Esophagus muscularis mucosa (tissue), 4 donors: Measurements from ENCODE around the gene KRTAP5-4. TPM values are rescaled to one million over a fixed set of nuclear protein-coding genes. Genes with fewer than 3 reads are reported as not detected.

Experiments
- DNase-seq: peaks from one replicate; pipeline ENCODE4 v3.0.0-alpha.2; 2017; ENCODE audit errors: extremely low spot score
- H3K27ac ChIP-seq, 4 donors: fragments of 200-600 bp; sonication (generic); replicated peaks in 1 of 4; 1 replicate in 3 of 4; 2 replicates in 1 of 4; pipeline ENCODE4 v1.5.1; 2016 to 2019; ENCODE audit warnings: mild to moderate bottlenecking in 1 of 4
- H3K27me3 ChIP-seq, 4 donors: fragments of 200-600 bp; sonication (generic); one replicate each; pipeline versions ENCODE4 v1.5.1 to v1.6.0; 2016 to 2019
- H3K36me3 ChIP-seq, 4 donors: fragments of 200-600 bp; sonication (generic); one replicate each; pipeline ENCODE4 v1.5.1; 2016 to 2019
- H3K4me1 ChIP-seq, 4 donors: fragments of 200-600 bp; sonication (generic); one replicate each; pipeline ENCODE4 v1.5.1; 2016 to 2019
- H3K4me3 ChIP-seq, 4 donors: fragments of 200-600 bp; sonication (generic); 1 replicate in 2 of 4; 2 replicates in 2 of 4; pipeline ENCODE4 v1.5.1; 2016 to 2019; ENCODE audit warnings: mild to moderate bottlenecking in 4 of 4, moderate library complexity in 1 of 4
- H3K9me3 ChIP-seq, 4 donors: fragments of 200-600 bp; sonication (generic); 1 replicate in 3 of 4; 2 replicates in 1 of 4; pipeline ENCODE4 v1.5.1; 2016 to 2019
- CTCF ChIP-seq, 3 experiments: fragments of 200-600 bp in 2 of 3; fragments of 450-650 bp in 1 of 3; sonication (generic) in 2 of 3; IDR thresholded peaks; one replicate each; pipeline ENCODE4 v1.5.1; 2017 to 2019; ENCODE audit warnings: antibody characterized with exemption in 3 of 3, mild to moderate bottlenecking in 2 of 3, moderate library complexity in 1 of 3
- EP300 ChIP-seq: sonication (generic); formaldehyde crosslinking; IDR thresholded peaks from one replicate; pipeline ENCODE4 v1.6.1; 2017; ENCODE audit warnings: antibody characterized with exemption
- POLR2A ChIP-seq: fragments of 450-650 bp; IDR thresholded peaks from one replicate; pipeline ENCODE4 v1.6.1; 2017; ENCODE audit warnings: antibody characterized with exemption, moderate library complexity, mild to moderate bottlenecking, low read depth
- POLR2AphosphoS5 ChIP-seq, 2 donors: sonication (generic); formaldehyde crosslinking; IDR thresholded peaks; one replicate each; pipeline ENCODE4 v1.6.1; 2017; ENCODE audit warnings: antibody characterized with exemption in 2 of 2
- WGBS: methylation state at CpG from one replicate; pipeline ENCODE4 v1.1.5; 2018; 5-methylcytosine and 5-hydroxymethylcytosine counted together
- intact Hi-C: fragments of 100-400 bp; cut with DNase I; formaldehyde crosslinking; loops from one replicate; pipeline ENCODE4 v1.15.1; 2023
- total RNA-seq, 4 donors: library from RNA; depleted of rRNA; stranded (reverse); fragments of >200 nt; gene quantifications; one replicate each; pipeline versions ENCODE4 v1.1.0 to v1.2.1, GENCODE V29; 2016

The KRTAP5-4 gene
- total RNA-seq, 4 donors from 2014 or later = not detected

GRCh38 chr11:1640076-1640946 is 18.4 kb upstream of the KRTAP5-4 start:
- 57% methylated on average over 32 of the region's 32 CpGs for WGBS
- peaks cover 5 to 7% (median 5%) of the 10 kb centered on the region in 4 donors for H3K4me1 ChIP-seq
- H3K9me3 ChIP-seq = no peaks in the 10 kb centered on the region
- no peak for TF ChIP-seq EP300
- peak; percentile 28 to 82 (median 57) for TF ChIP-seq CTCF (IDR thresholded peaks at IDR 0.05)
- no peak overlapping the region for H3K4me3 ChIP-seq
- peaks cover 0 to 54% (median 3%) of the 10 kb centered on the region in 4 donors for H3K27me3 ChIP-seq
- H3K36me3 ChIP-seq = no peaks in the 10 kb centered on the region
- intact Hi-C loops = no loop called here
- H3K27ac ChIP-seq = no peak overlapping the region
- DNase-seq = no peak

DNA sequence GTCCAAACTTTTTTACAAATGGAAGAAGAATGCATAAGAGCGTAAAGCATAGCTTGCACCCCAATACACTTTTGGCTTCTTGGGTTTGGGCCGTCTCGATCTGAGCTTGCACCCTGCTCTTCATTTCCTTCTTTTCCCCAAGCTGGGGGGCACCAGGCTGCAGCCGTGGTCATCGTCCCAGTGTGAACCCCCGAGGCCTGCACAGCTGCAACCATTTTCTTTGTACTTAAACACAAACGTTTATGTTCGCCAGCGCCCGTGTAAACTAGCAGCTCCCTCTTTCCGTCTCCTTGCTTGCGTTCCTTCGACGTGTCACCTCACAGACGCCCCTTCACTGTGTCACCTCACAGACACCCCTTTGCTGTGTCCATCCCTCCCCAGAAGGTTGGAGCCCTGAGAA is 17.7 kb upstream of the KRTAP5-4 start:
- TF ChIP-seq EP300 (no peak), POLR2AphosphoS5 (IDR thresholded peaks at IDR 0.05) (no peak), POLR2A (no peak), CTCF (IDR thresholded peaks at IDR 0.05) (no peak)
- Histone ChIP-seq H3K27me3 (peaks cover 0 to 57% (median 3%) of the 10 kb centered on the region in 4 donors), H3K36me3 (no peaks in the 10 kb centered on the region), H3K27ac (no peak overlapping the region), H3K4me1 (peaks cover 5 to 7% (median 5%) of the 10 kb centered on the region in 4 donors), H3K4me3 (no peak overlapping the region), H3K9me3 (no peaks in the 10 kb centered on the region)
- 48% methylated on average over 15 of the region's 15 CpGs for WGBS
- DNase-seq = no peak
- intact Hi-C loops = no loop called here

DNA sequence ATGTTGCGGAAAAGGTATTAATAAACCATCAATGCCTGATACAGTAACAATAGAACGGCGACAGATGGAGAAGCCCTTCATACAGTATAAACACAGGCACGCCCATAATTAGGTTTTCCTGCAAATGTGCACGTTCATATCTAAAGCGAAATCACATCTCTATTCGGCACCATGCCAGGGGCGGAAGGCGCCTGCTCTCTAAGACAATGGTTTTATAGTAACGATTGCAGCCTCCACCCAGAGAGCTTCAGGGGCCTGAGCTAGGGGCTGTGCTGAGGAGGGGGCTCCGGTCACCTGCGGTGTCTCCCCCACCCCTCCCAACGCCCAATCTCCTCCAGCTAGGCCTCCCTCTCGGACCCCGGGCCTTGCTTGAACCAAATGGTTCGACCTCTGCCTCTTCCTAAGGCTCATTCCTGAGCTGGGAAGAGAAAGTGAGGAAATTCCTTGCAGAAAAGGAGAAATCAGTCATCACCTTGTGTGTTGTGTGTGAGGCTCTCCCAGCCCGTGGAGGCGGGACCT is 17.2 kb upstream of the KRTAP5-4 start:
- no peak for DNase-seq
- 51% methylated on average over 18 of the region's 18 CpGs for WGBS

GRCh38 chr11:1638344-1638743 is 16.4 kb upstream of the KRTAP5-4 start:
- Histone ChIP-seq H3K36me3 (no peaks in the 10 kb centered on the region), H3K27ac (no peak overlapping the region), H3K27me3 (peaks cover 0 to 69% (median 3%) of the 10 kb centered on the region in 4 donors), H3K4me1 (peaks cover 5 to 7% (median 5%) of the 10 kb centered on the region in 4 donors), H3K9me3 (no peaks in the 10 kb centered on the region), H3K4me3 (no peak overlapping the region)
- intact Hi-C loops = no loop called here
- WGBS = 88% methylated on average over 8 of the region's 8 CpGs
- TF ChIP-seq CTCF (IDR thresholded peaks at IDR 0.05) (no peak), POLR2AphosphoS5 (IDR thresholded peaks at IDR 0.05) (no peak), EP300 (no peak), POLR2A (no peak)
- DNase-seq = no peak

More for the DNA sequence above, 17.2 kb upstream of the KRTAP5-4 start:
- H3K4me3 ChIP-seq = no peak overlapping the region
- peaks cover 0 to 62% (median 3%) of the 10 kb centered on the region in 4 donors for H3K27me3 ChIP-seq
- intact Hi-C loops = no loop called here
- TF ChIP-seq CTCF (IDR thresholded peaks at IDR 0.05) = no peak
- no peak for TF ChIP-seq POLR2A
- TF ChIP-seq POLR2AphosphoS5 (IDR thresholded peaks at IDR 0.05) = no peak
- TF ChIP-seq EP300 = no peak
- peaks cover 5 to 7% (median 5%) of the 10 kb centered on the region in 4 donors for H3K4me1 ChIP-seq
- H3K9me3 ChIP-seq = no peaks in the 10 kb centered on the region
- no peaks in the 10 kb centered on the region for H3K36me3 ChIP-seq
- no peak overlapping the region for H3K27ac ChIP-seq
